NCI-H128 (cell line): ENCODE data around the gene C20orf173.

ENCODE experiments used
- DNase-seq: peaks from one replicate; lab custom pipeline; 2025; ENCODE audit not compliant: unreplicated experiment; lab: John Stamatoyannopoulos, UW

Gene C20orf173

GRCh38 chr20:35508493-35509218, 20.8 kb downstream of the C20orf173 start:
- no peak for DNase-seq

GRCh38 chr20:35506872-35507638, 22.4 kb downstream of the C20orf173 start:
- no peak for DNase-seq

DNA sequence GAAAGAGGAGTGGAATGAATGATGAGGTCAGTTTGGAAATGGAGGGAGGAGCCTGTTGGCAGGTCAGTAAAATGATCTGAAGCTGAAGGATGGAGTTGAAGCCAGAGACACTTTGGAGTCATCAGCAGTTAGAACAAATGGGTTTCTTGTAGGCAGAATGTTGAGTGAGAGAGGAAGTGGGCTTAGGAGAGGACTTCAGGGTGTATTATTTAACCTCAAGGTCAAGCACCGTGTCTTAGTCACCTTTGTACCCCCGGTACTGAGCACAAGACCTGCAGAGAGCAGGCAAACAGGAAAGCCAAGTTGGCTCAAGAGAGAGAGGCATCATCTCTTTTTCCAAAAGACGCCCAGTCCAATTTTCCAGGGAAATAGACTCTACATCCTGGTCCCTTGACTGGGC, 23.3 kb downstream of the C20orf173 start:
- DNase-seq: no peak

DNA sequence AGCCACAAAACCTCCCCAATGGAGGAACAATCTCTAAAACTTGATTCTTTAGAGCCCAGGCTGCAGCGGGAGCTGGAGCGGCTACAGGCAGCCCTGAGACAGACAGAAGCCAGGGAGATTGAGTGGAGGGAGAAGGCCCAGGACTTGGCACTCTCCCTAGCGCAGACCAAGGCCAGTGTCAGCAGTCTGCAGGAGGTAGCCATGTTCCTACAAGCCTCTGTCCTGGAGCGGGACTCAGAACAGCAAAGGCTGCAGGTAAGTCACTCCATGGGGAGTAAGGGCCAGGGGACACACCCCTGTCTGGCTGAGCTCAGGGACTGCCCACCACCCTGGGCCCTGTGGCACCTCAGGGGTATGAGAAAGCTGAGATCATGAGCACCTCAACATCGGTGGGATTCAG, 24.7 kb downstream of the C20orf173 start:
- DNase-seq: no peak

DNA sequence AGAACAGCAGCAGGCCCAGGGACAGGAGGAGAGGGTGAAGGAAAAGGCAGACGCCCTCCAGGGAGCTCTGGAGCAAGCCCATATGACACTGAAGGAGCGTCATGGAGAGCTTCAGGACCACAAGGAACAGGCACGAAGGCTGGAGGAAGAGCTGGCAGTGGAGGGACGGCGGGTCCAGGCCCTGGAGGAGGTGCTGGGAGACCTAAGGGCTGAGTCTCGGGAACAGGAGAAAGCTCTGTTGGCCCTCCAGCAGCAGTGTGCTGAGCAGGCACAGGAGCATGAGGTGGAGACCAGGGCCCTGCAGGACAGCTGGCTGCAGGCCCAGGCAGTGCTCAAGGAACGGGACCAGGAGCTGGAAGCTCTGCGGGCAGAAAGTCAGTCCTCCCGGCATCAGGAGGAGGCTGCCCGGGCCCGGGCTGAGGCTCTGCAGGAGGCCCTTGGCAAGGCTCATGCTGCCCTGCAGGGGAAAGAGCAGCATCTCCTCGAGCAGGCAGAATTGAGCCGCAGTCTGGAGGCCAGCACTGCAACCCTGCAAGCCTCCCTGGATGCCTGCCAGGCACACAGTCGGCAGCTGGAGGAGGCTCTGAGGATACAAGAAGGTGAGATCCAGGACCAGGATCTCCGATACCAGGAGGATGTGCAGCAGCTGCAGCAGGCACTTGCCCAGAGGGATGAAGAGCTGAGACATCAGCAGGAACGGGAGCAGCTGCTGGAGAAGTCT, 25.5 kb downstream of the C20orf173 start:
- no peak for DNase-seq

DNA sequence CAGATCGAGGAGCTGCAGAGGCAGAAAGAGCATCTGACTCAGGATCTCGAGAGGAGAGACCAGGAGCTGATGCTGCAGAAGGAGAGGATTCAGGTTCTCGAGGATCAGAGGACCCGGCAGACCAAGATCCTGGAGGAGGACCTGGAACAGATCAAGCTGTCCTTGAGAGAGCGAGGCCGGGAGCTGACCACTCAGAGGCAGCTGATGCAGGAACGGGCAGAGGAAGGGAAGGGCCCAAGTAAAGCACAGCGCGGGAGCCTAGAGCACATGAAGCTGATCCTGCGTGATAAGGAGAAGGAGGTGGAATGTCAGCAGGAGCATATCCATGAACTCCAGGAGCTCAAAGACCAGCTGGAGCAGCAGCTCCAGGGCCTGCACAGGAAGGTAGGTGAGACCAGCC, 26.2 kb downstream of the C20orf173 start:
- no peak for DNase-seq

GRCh38 chr20:35502352-35502751, 27.1 kb downstream of the C20orf173 start:
- no peak for DNase-seq

- DNase-seq: no peak
Observed at GRCh38 chr20:35499271-35499670, 30.2 kb downstream of the C20orf173 start.

DNA sequence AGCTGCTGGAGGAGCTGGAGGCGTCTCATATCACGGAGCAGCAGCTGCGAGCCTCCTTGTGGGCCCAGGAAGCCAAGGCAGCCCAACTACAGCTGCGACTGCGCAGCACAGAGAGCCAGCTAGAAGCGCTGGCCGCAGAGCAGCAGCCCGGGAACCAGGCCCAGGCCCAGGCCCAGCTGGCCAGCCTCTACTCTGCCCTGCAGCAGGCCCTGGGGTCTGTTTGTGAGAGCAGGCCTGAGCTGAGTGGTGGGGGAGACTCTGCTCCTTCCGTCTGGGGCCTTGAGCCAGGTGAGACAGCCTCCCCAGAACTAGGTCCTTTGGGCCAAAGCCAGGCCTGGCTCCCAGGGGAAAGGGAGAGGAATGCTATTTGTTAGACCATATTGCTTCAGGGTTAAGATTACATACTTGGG, 31.7 kb downstream of the C20orf173 start:
- no peak for DNase-seq

GRCh38 chr20:35497320-35497719, 32.1 kb downstream of the C20orf173 start:
- no peak for DNase-seq

DNA sequence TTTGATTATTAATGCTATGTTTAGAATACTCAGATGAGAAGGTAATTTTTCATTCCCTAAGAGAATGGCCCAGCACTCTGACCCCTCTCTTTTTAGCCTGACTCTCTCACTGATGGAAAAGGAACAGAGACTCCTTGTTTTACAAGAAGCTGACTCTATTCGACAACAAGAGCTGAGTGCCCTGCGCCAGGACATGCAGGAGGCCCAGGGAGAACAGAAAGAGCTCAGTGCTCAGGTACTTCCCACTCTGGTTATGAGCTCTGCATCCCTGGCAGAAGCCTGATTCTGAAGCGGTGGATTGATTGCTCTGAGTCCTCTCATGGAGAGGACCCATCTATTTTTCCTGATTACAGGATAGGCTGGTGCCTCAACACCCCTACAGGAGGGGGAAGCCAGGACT, 33.0 kb downstream of the C20orf173 start:
- DNase-seq: no peak

GRCh38 chr20:35492352-35492751, 37.1 kb downstream of the C20orf173 start:
- DNase-seq: no peak

GRCh38 chr20:35491823-35492222, 37.6 kb downstream of the C20orf173 start:
- no peak for DNase-seq

DNA sequence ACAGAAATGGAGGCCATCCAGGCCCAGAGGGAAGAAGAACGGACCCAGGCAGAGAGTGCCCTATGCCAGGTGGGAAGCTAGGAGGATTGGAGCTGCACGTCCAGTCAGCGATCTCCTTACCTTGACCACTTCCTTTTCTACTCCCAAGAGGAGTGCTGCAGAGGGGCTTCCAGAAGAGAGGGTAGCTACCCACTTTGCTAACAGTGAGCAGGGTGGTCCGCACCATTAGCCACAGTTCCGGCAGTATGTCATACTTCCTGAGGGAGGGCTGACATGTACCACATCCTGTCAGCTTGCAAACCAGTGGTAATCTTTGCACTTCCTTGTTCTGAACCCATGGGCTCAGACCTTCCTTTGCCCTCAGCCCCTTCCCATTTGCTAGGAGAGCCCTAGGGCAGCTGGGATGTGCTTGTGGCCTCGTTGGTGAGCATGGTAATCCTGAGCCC, 38.7 kb downstream of the C20orf173 start:
- no peak for DNase-seq

DNA sequence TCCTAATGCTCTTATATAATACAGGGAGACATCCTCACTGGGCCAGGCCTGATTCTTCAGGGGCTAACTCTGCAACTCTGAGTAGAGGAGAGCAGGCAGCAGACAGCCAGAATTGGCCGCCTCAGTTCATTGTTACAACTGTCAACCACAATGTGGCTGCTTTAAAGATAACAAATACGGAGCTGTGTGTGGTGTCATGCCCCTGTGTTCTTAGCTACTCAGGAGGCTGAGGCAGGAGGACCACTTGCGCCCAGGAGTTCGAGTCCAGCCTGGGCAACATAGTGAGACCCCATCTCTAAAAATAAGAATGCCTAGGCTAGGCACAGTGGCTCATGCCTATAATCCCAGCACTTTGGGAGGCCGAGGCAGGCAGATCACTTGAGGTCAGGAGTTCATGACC, 39.7 kb downstream of the C20orf173 start:
- DNase-seq: no peak

- no peak for DNase-seq
Observed at GRCh38 chr20:35487479-35487878, 42.0 kb downstream of the C20orf173 start.

DNA sequence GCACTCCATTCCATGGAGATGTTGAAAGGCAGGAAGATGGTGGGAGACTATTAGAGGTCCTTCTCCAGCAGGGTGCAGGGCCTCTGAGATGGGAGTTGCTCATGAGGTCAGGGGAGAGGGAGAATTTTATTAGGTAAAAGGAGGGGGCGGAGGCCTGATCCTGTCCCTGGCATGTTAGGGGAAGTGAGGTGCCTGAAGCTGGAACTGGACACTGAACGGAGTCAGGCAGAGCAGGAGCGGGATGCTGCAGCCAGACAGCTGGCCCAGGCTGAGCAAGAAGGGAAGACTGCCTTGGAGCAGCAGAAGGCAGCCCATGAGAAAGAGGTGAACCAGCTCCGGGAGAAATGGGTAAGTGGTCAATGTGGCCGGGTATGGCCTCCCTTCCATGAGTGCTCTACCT, 49.7 kb downstream of the C20orf173 start:
- DNase-seq: no peak

GRCh38 chr20:35478804-35479472, 50.5 kb downstream of the C20orf173 start:
- no peak for DNase-seq
